SU-DHL-6 (cell line): ENCODE measurements around the gene SLC2A4RG.
A peak's percentile ranks its signal among the peaks of the same experiment; 100 is the strongest.

ENCODE experiments used
- H2AFZ ChIP-seq: fragments of 200-600 bp; sonication (generic); 2 replicates; pipeline ENCODE4 v1.6.1; 2014; ENCODE audit warnings: low read depth, mild to moderate bottlenecking, moderate library complexity, mixed read lengths, antibody characterized with exemption, low read length; ENCODE audit not compliant: severe bottlenecking
- H3F3A ChIP-seq: fragments of 200-600 bp; shearing (Covaris generic); 2 replicates; pipeline ENCODE4 v1.6.0; 2016; ENCODE audit warnings: antibody characterized with exemption, mild to moderate bottlenecking; ENCODE audit not compliant: insufficient read depth
- H3K27ac ChIP-seq: fragments of 200-600 bp; sonication (generic); 2 replicates; pipeline ENCODE4 v1.5.1; 2016; ENCODE audit warnings: low read depth, mild to moderate bottlenecking, low read length, moderate library complexity, mixed read lengths
- H3K27me3 ChIP-seq: fragments of 200-600 bp; sonication (generic), shearing (Covaris generic); 2 replicates; pipeline ENCODE4 v1.6.0; 2014; ENCODE audit warnings: mild to moderate bottlenecking, low read length
- H3K36me3 ChIP-seq: fragments of 200-600 bp; sonication (generic); 2 replicates; pipeline ENCODE4 v1.6.1; 2014; ENCODE audit warnings: mild to moderate bottlenecking, low read length, mixed read lengths
- H3K4me2 ChIP-seq: fragments of 300-600, 200-600 bp; shearing (Covaris generic), sonication (generic); 2 replicates; pipeline ENCODE4 v1.6.0; 2014; ENCODE audit warnings: low read length, low read depth, mild to moderate bottlenecking; ENCODE audit not compliant: poor library complexity, severe bottlenecking
- H3K4me3 ChIP-seq: fragments of 200-600 bp; sonication (generic); 2 replicates; pipeline ENCODE4 v1.5.1; 2014; ENCODE audit warnings: antibody characterized with exemption, low read length, mild to moderate bottlenecking, mixed read lengths; ENCODE audit not compliant: insufficient read depth, poor library complexity, severe bottlenecking
- H3K79me2 ChIP-seq: fragments of 200-600 bp; sonication (generic); 2 replicates; pipeline ENCODE4 v1.6.1; 2014; ENCODE audit warnings: mild to moderate bottlenecking, low read length, moderate library complexity; ENCODE audit not compliant: insufficient read depth
- H3K9ac ChIP-seq: fragments of 200-600 bp; sonication (generic); 2 replicates; pipeline ENCODE4 v1.7.0; 2014; ENCODE audit warnings: mild to moderate bottlenecking, low read length
- H3K9me2 ChIP-seq: fragments of 200-600 bp; sonication (generic); replicated peaks from 2 replicates; pipeline ENCODE4 v1.6.1; 2014; ENCODE audit warnings: low read length; ENCODE audit not compliant: insufficient read depth
- H3K9me3 ChIP-seq: fragments of 200-600 bp; sonication (generic); 2 replicates; pipeline ENCODE4 v1.6.1; 2014; ENCODE audit warnings: low read length, mixed read lengths; ENCODE audit not compliant: insufficient read depth
- H4K20me1 ChIP-seq: fragments of 200-600 bp; sonication (generic); 2 replicates; pipeline ENCODE4 v1.6.1; 2014; ENCODE audit warnings: low read depth, mild to moderate bottlenecking, antibody characterized with exemption, low read length, moderate library complexity, mixed read lengths
- CTCF ChIP-seq: fragments of 200-600 bp; sonication (generic); IDR thresholded peaks from one replicate; pipeline ENCODE4 v1.5.1; 2017; ENCODE audit warnings: antibody characterized with exemption, mild to moderate bottlenecking, low read length, moderate library complexity; ENCODE audit not compliant: insufficient read depth, poor library complexity, severe bottlenecking
- EZH2phosphoT487 ChIP-seq: fragments of 200-600 bp; sonication (generic), shearing (Covaris generic); conservative IDR thresholded peaks from 2 replicates; pipeline ENCODE4 v1.6.1; 2018; ENCODE audit warnings: mild to moderate bottlenecking, antibody characterized with exemption, low read length, moderate library complexity, mixed read lengths

Gene SLC2A4RG

GRCh38 chr20:63731410-63731809, 8.2 kb upstream of the SLC2A4RG start:
- peaks cover 2% of the 10 kb centered on the region for H3K36me3 ChIP-seq
- TF ChIP-seq CTCF (no peak), EZH2phosphoT487 (no peak)
- H3K79me2 ChIP-seq: peaks cover 10% of the 10 kb centered on the region; the same call in 1 of the 2 replicates
- H3K27me3 ChIP-seq: no peaks in the 10 kb centered on the region
- no peaks in the 10 kb centered on the region for H3K9me3 ChIP-seq
- peak overlapping the region; percentile 42 for H3K9ac ChIP-seq
- peak overlapping the region; percentile 98 for H3K27ac ChIP-seq
- peaks cover 59% of the 10 kb centered on the region for H3F3A ChIP-seq
- no peak overlapping the region for H2AFZ ChIP-seq
- no peak overlapping the region for H3K4me3 ChIP-seq
- H3K4me2 ChIP-seq: peak overlapping the region; percentile 55
- no peaks in the 10 kb centered on the region for H3K9me2 ChIP-seq
- H4K20me1 ChIP-seq: no peaks in the 10 kb centered on the region

GRCh38 chr20:63732118-63733095, 7.2 kb upstream of the SLC2A4RG start:
- H3K27ac ChIP-seq: no peak overlapping the region
- H3K79me2 ChIP-seq: peaks cover 10% of the 10 kb centered on the region; the same call in 1 of the 2 replicates
- H3K4me2 ChIP-seq: no peak overlapping the region
- H3K27me3 ChIP-seq: no peaks in the 10 kb centered on the region
- no peaks in the 10 kb centered on the region for H3K36me3 ChIP-seq
- peaks cover 58% of the 10 kb centered on the region for H3F3A ChIP-seq
- H3K9ac ChIP-seq: no peak overlapping the region
- H4K20me1 ChIP-seq: no peaks in the 10 kb centered on the region
- TF ChIP-seq CTCF (no peak), EZH2phosphoT487 (no peak)
- H3K9me2 ChIP-seq: no peaks in the 10 kb centered on the region
- no peak overlapping the region for H2AFZ ChIP-seq
- no peak overlapping the region for H3K4me3 ChIP-seq
- no peaks in the 10 kb centered on the region for H3K9me3 ChIP-seq

- H3K79me2 ChIP-seq: peaks cover 10% of the 10 kb centered on the region; the same call in 1 of the 2 replicates
- no peak overlapping the region for H3K4me2 ChIP-seq
- H3K4me3 ChIP-seq: no peak overlapping the region
- H3K9me2 ChIP-seq: no peaks in the 10 kb centered on the region
- H3K27me3 ChIP-seq: no peaks in the 10 kb centered on the region
- TF ChIP-seq EZH2phosphoT487 (no peak), CTCF (no peak)
- H2AFZ ChIP-seq: no peak overlapping the region
- H3K36me3 ChIP-seq: no peaks in the 10 kb centered on the region
- no peaks in the 10 kb centered on the region for H4K20me1 ChIP-seq
- H3F3A ChIP-seq: peaks cover 53% of the 10 kb centered on the region
- no peak overlapping the region for H3K27ac ChIP-seq
- H3K9me3 ChIP-seq: no peaks in the 10 kb centered on the region
- no peak overlapping the region for H3K9ac ChIP-seq
Measured at GRCh38 chr20:63733117-63733516, 6.5 kb upstream of the SLC2A4RG start.
